MM.1S (cell line): ENCODE data around the gene ZNF436.
"Not testable (repeated sequence)": the region's sequence is repeated elsewhere in the genome, so short reads cannot be mapped to it uniquely, and the experiment has no call there.

Source experiments
- DNase-seq: peaks from one replicate; pipeline ENCODE4 v3.0.0-alpha.2; 2015
- H2AFZ ChIP-seq: fragments of 300-600 bp; sonication (generic); 2 replicates; pipeline ENCODE4 v1.6.0; 2016; ENCODE audit warnings: antibody characterized with exemption, low read length
- H3F3A ChIP-seq: fragments of 300-600 bp; sonication (generic); 2 replicates; pipeline ENCODE4 v1.6.1; 2016; ENCODE audit warnings: mild to moderate bottlenecking, antibody characterized with exemption, low read length, moderate library complexity, mixed read lengths; ENCODE audit not compliant: insufficient read depth
- H3K27ac ChIP-seq: fragments of 300-600 bp; sonication (generic); 2 replicates; pipeline ENCODE4 v1.5.1; 2016; ENCODE audit warnings: mild to moderate bottlenecking, low read length
- H3K27me3 ChIP-seq: fragments of 300-600 bp; sonication (generic); replicated peaks from 2 replicates; pipeline ENCODE4 v1.6.0; 2016; ENCODE audit warnings: low read length; ENCODE audit not compliant: insufficient read depth
- H3K36me3 ChIP-seq: fragments of 300-600 bp; sonication (generic); replicated peaks from 2 replicates; pipeline ENCODE4 v1.6.1; 2016; ENCODE audit warnings: mild to moderate bottlenecking, low read length, mixed read lengths; ENCODE audit not compliant: insufficient read depth
- H3K4me1 ChIP-seq: fragments of 300-600 bp; sonication (generic); 2 replicates; pipeline ENCODE4 v1.6.1; 2016; ENCODE audit warnings: low read length, mixed read lengths
- H3K4me2 ChIP-seq: fragments of 300-600 bp; sonication (generic); 2 replicates; pipeline ENCODE4 v1.6.0; 2016; ENCODE audit warnings: low read depth, low read length
- H3K4me3 ChIP-seq: fragments of 300-600 bp; sonication (generic); 2 replicates; pipeline ENCODE4 v1.5.1; 2016; ENCODE audit warnings: low read length, mixed read lengths
- H3K79me2 ChIP-seq: fragments of 300-600 bp; sonication (generic); 2 replicates; pipeline ENCODE4 v1.6.1; 2016; ENCODE audit warnings: mixed run types, low read length, mixed read lengths
- H3K9ac ChIP-seq: fragments of 300-600 bp; sonication (generic); 2 replicates; pipeline ENCODE4 v1.6.1; 2016; ENCODE audit warnings: low read length, mixed read lengths
- H3K9me2 ChIP-seq: fragments of 300-600 bp; sonication (generic); replicated peaks from 2 replicates; pipeline ENCODE4 v1.6.1; 2016; ENCODE audit warnings: mild to moderate bottlenecking, low read length, mixed read lengths; ENCODE audit not compliant: insufficient read depth
- H3K9me3 ChIP-seq: fragments of 300-600 bp; sonication (generic); replicated peaks from 2 replicates; pipeline ENCODE4 v1.6.1; 2016; ENCODE audit warnings: mild to moderate bottlenecking, low read length, mixed read lengths; ENCODE audit not compliant: insufficient read depth
- H4K20me1 ChIP-seq: fragments of 300-600 bp; sonication (generic); 2 replicates; pipeline ENCODE4 v1.6.1; 2016; ENCODE audit warnings: mild to moderate bottlenecking, low read length, moderate library complexity, mixed read lengths; ENCODE audit not compliant: insufficient read depth
- EZH2 ChIP-seq: fragments of 300-600 bp; sonication (generic); optimal IDR thresholded peaks from 2 replicates; pipeline ENCODE3; 2017; ENCODE audit warnings: low read depth, mild to moderate bottlenecking, antibody characterized with exemption, low read length, mixed read lengths
- EZH2phosphoT487 ChIP-seq: fragments of 300-600 bp; sonication (generic); IDR thresholded peaks from 2 replicates; pipeline ENCODE4 v1.6.1; 2018; ENCODE audit warnings: antibody characterized with exemption, low read length
- TF ChIP-seq, protein P1 (sequence below): fragments of 300-600 bp; sonication (generic); IDR thresholded peaks from 2 replicates; pipeline ENCODE4 v1.5.1; 2016; ENCODE audit warnings: antibody characterized with exemption, low read length, mixed read lengths

Gene ZNF436

DNA sequence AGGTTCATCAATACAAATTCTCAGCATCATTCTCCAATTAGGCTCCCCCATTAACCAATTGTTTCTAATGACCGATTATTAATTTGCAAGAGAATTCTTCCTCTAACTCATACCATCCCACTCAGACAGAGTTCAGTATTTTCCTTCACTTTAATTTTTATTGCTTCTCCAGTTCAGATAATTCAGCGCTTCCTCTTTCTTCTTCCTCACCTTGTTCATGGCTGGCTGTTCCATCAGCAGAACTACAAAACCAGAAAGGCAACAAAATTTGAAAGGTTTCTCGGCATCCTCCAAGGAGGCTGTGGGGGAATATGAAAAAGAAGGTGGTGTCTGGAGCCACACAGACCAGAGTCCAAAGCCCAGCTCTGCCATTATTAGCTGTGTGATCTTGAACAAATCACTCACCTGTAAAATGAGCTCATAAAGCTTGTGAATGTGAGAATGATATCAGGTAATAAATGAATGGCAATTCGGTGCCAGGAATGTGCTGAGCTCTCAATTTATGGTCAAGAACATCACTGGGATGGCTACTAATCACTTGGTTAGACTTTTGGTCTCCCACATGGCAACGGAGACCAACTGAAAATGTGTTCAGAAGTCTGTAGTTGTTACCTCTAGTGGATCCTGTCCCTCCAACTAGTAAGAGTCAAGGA is 11.7 kb upstream of the ZNF436 start:
- Histone ChIP-seq H3K79me2 (no peaks in the 10 kb centered on the region), H4K20me1 (no peaks in the 10 kb centered on the region), H3K36me3 (no peaks in the 10 kb centered on the region), H3K4me1 (no peaks in the 10 kb centered on the region), H2AFZ (no peak overlapping the region), H3F3A (no peaks in the 10 kb centered on the region), H3K9me3 (no peaks in the 10 kb centered on the region), H3K9me2 (no peaks in the 10 kb centered on the region), H3K4me3 (no peak overlapping the region), H3K27me3 (no peaks in the 10 kb centered on the region), H3K4me2 (no peak overlapping the region), H3K27ac (no peak overlapping the region), H3K9ac (no peak overlapping the region)
- TF ChIP-seq, protein P1, sequence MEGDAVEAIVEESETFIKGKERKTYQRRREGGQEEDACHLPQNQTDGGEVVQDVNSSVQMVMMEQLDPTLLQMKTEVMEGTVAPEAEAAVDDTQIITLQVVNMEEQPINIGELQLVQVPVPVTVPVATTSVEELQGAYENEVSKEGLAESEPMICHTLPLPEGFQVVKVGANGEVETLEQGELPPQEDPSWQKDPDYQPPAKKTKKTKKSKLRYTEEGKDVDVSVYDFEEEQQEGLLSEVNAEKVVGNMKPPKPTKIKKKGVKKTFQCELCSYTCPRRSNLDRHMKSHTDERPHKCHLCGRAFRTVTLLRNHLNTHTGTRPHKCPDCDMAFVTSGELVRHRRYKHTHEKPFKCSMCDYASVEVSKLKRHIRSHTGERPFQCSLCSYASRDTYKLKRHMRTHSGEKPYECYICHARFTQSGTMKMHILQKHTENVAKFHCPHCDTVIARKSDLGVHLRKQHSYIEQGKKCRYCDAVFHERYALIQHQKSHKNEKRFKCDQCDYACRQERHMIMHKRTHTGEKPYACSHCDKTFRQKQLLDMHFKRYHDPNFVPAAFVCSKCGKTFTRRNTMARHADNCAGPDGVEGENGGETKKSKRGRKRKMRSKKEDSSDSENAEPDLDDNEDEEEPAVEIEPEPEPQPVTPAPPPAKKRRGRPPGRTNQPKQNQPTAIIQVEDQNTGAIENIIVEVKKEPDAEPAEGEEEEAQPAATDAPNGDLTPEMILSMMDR, result no peak
- no peak for DNase-seq

DNA sequence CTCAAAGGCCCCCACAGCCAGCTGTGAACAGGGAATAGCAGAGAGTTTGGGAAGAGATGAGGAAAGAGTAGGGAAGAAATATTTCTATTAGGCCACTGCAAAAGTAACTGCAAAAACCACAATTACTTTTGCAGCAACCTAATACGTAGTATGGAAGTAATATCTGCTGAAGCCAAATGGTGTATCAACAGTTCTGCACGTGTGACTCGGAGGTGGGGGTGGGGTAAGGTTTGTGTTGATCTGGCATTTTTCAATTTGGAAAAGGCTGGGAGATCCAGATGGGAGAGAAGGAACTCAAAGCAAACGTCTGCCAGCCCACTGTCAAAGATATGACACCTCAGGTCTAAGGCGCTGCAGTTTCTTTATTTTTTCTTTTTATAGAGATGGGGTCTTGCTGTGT is 11.1 kb upstream of the ZNF436 start:
- TF ChIP-seq EZH2phosphoT487, result no peak
- TF ChIP-seq, protein P1, result no peak
- no peak for TF ChIP-seq EZH2
- Histone ChIP-seq H3K9me3 (no peaks in the 10 kb centered on the region), H3K36me3 (no peaks in the 10 kb centered on the region), H3K4me3 (no peak overlapping the region), H3K9ac (no peak overlapping the region), H2AFZ (no peak overlapping the region), H3K79me2 (no peaks in the 10 kb centered on the region), H3K4me2 (no peak overlapping the region), H3K27ac (no peak overlapping the region), H3K9me2 (no peaks in the 10 kb centered on the region), H3K4me1 (no peaks in the 10 kb centered on the region), H3F3A (no peaks in the 10 kb centered on the region), H4K20me1 (no peaks in the 10 kb centered on the region), H3K27me3 (no peaks in the 10 kb centered on the region)
- DNase-seq, result no peak

DNA sequence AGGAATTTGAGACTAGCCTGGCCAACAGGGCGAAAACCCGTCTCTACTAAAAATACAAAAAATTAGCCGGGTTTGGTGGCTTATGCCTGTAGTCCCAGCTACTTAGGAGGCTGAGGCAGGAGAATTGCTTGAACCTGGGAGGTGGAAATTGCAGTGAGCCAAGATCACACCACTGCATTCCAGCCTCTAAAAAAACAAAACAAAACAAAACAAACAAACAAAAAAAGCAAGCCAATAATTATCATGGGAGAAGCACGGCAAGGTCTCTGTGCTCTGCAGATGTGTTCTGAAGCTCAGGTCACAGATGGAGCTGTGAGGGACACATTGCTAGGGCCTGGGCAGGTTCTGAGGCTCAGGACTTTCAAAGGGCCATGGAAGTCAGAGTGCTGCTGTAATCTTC is 10.6 kb upstream of the ZNF436 start:
- not testable (repeated sequence) for H3K36me3 ChIP-seq, DNase-seq, H3K79me2 ChIP-seq, H3K4me2 ChIP-seq, H3K4me1 ChIP-seq, H3K9me2 ChIP-seq, H3K27ac ChIP-seq, H2AFZ ChIP-seq, H3K9ac ChIP-seq, H3F3A ChIP-seq, H3K4me3 ChIP-seq, H4K20me1 ChIP-seq, H3K27me3 ChIP-seq, H3K9me3 ChIP-seq

DNA sequence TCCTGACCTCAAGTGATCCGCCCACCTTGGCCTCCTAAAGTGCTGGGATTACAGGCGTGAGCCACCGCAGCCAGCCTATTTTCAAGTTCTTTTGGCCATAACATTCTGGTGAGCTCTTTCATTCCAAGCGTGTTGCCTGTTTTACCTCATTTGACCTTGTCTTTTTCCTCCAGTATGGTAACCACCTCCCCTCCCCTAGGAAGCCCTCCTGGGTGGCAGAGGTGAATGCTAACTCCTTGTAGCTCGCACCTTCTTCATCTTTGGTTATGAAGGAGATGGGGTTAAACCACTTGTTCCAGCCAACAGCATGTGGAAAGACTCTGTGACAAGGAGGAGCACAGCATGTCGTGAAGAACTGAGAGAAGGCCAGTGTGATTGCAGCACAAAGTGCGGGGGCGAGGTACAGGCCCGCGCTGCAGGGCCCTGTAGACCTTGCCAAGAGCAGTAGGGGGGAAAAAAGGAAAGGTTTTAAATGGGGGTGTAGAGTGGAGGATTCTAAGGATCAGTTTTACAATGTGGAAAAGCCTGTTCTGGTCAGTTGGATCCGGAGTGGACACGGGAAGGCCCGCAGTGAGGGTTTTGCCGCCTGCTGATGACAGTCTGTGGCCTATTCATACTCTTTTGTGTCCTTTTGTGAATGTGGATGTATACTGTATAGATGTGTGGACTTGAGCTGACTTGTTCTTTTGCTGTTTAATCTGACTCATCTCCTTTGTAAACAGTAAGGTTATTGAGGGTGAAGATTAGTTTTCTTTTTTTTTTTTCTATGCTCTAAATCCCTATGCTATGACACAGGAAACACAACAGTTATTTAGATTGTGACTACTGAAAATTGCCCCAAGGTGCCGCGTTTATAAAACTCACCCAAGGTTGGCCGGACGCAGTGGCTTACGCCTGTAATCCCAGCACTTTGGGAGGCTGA is 7.5 kb upstream of the ZNF436 start:
- no peak overlapping the region for H3K4me3 ChIP-seq
- H4K20me1 ChIP-seq, result no peaks in the 10 kb centered on the region
- no peaks in the 10 kb centered on the region for H3K27me3 ChIP-seq
- no peak overlapping the region for H3K4me2 ChIP-seq
- H3K9me2 ChIP-seq, result no peaks in the 10 kb centered on the region
- no peak overlapping the region for H3K9ac ChIP-seq
- no peaks in the 10 kb centered on the region for H3K36me3 ChIP-seq
- H3F3A ChIP-seq, result no peaks in the 10 kb centered on the region
- no peak overlapping the region for H3K27ac ChIP-seq
- TF ChIP-seq EZH2phosphoT487, result no peak
- TF ChIP-seq, protein P1, result no peak
- TF ChIP-seq EZH2, result no peak
- no peak for DNase-seq
- no peaks in the 10 kb centered on the region for H3K4me1 ChIP-seq
- no peak overlapping the region for H2AFZ ChIP-seq
- no peaks in the 10 kb centered on the region for H3K79me2 ChIP-seq
- H3K9me3 ChIP-seq, result no peaks in the 10 kb centered on the region

DNA sequence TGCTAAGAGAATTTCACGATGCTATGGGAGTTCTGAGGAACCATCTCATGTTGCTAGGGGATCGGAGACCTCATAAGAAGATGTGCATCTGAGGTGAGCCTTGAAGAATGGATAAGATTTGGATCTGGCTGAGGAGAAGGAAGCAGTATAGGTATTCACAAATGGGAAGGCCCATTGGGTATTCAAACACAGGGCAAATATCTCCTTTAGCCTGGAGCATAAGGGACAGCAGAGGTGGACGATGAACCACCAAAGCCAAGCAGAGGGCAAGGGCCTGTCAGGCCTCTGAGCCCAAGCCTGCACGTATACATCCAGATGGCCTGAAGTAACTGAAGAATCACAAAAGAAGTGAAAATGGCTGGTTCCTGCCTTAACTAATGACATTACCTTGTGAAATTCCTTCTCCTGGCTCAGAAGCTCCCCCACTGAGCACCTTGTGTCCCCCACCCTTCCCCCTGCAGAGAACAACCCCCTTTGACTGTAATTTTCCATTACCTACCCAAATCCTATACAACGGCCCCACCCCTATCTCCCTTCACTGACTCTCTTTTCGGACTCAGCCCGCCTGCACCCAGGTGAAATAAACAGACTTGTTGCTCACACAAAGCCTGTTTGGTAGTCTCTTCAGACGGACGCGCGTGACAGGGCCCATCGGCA is 4.6 kb upstream of the ZNF436 start:
- not testable (repeated sequence) for H3K27me3 ChIP-seq, H4K20me1 ChIP-seq, H3K9ac ChIP-seq, DNase-seq, H3K4me1 ChIP-seq, H3K4me3 ChIP-seq, H2AFZ ChIP-seq, H3K36me3 ChIP-seq, H3K9me3 ChIP-seq, H3K79me2 ChIP-seq, H3K9me2 ChIP-seq, H3F3A ChIP-seq, H3K4me2 ChIP-seq, H3K27ac ChIP-seq
